Stomach (tissue), 9 donors: ENCODE measurements around the gene ZNF846. TPM values are rescaled to one million over a fixed set of nuclear protein-coding genes. Genes with fewer than 3 reads are reported as not detected.
"Not testable (repeated sequence)": the region's sequence is repeated elsewhere in the genome, so short reads cannot be mapped to it uniquely, and the experiment has no call there.

ENCODE experiments used
- DNase-seq, 2 donors: peaks; one replicate each; pipeline versions ENCODE4 v3.0.0 to v3.0.0-alpha.2; 2013 to 2019
- H3K27ac ChIP-seq, 5 donors: fragments of 200-600 bp in 4 of 5; sonication (generic) in 4 of 5; one replicate each; pipeline ENCODE4 v1.5.1; 2013 to 2019; ENCODE audit warnings: mild to moderate bottlenecking in 1 of 5, moderate library complexity in 1 of 5
- H3K27me3 ChIP-seq, 3 donors: fragments of 200-600 bp; sonication (generic); one replicate each; pipeline ENCODE4 v1.5.1; 2017 to 2019; ENCODE audit warnings: mixed run types in 1 of 3
- H3K36me3 ChIP-seq, 4 donors: fragments of 200-600 bp; sonication (generic); 1 replicate in 3 of 4; 2 replicates in 1 of 4; pipeline ENCODE4 v1.5.1; 2016 to 2019
- H3K4me1 ChIP-seq, 4 donors: fragments of 200-600 bp; sonication (generic); one replicate each; pipeline ENCODE4 v1.5.1; 2016 to 2019
- H3K4me3 ChIP-seq, 4 donors: fragments of 200-600 bp; sonication (generic) in 3 of 4; one replicate each; pipeline ENCODE4 v1.5.1; 2016 to 2019; ENCODE audit warnings: mild to moderate bottlenecking in 1 of 4
- H3K9me3 ChIP-seq, 4 donors: fragments of 200-600 bp; sonication (generic); one replicate each; pipeline ENCODE4 v1.5.1; 2016 to 2019
- EP300 ChIP-seq: sonication (generic); formaldehyde crosslinking; IDR thresholded peaks from one replicate; pipeline ENCODE4 v1.6.1; 2017; ENCODE audit warnings: antibody characterized with exemption
- POLR2A ChIP-seq, 4 donors: fragments of 450-650 bp; IDR thresholded peaks; one replicate each; pipeline ENCODE4 v1.6.1; 2016; ENCODE audit warnings: antibody characterized with exemption in 4 of 4, control low read depth in 2 of 4, mild to moderate bottlenecking in 1 of 4, moderate library complexity in 1 of 4
- POLR2AphosphoS5 ChIP-seq, 3 donors: sonication (generic); formaldehyde crosslinking; IDR thresholded peaks; one replicate each; pipeline ENCODE4 v1.6.1; 2016; ENCODE audit warnings: antibody characterized with exemption in 3 of 3
- WGBS, 5 donors: extraction: QIAGEN DNeasy Blood & Tissue Kit in 3 of 5; methylation state at CpG; one replicate each; pipeline versions ENCODE4 v1.1.5 to v1.1.7; 2013 to 2018; 5-methylcytosine and 5-hydroxymethylcytosine counted together
- intact Hi-C: fragments of 100-400 bp; cut with DNase I; formaldehyde crosslinking; loops from one replicate; pipeline ENCODE4 v1.15.1; 2023; ENCODE audit warnings: low total_unique reads
- polyA plus RNA-seq, 3 donors: library from polyadenylated mRNA; stranded (reverse); fragments of 200-250 nt; gene quantifications; one replicate each; pipeline ENCODE4 v1.2.3, GENCODE V29; 2013
- total RNA-seq, 5 donors: library from RNA; depleted of rRNA; stranded (reverse); fragments of >200 nt; gene quantifications; one replicate each; pipeline versions ENCODE4 v1.1.0 to v1.2.3, GENCODE V29; 2014 to 2016
- TF ChIP-seq, protein P1 (sequence below), 7 experiments: fragments of 450-650 bp in 4 of 7; fragments of 200-600 bp in 3 of 7; sonication (generic) in 3 of 7; IDR thresholded peaks; one replicate each; pipeline ENCODE4 v1.5.1; 2016 to 2019; ENCODE audit warnings: antibody characterized with exemption in 7 of 7, control low read depth in 2 of 7, mild to moderate bottlenecking in 1 of 7
- donor health status: healthy with polysubstance abuse.
- donor health status: Bipolar disorder and iron deficiency.
- donor health status: healthy.

ZNF846 gene
- total and polyA plus RNA-seq, 8 donors, result 1.3 to 22.4 (median 6.4) TPM

DNA sequence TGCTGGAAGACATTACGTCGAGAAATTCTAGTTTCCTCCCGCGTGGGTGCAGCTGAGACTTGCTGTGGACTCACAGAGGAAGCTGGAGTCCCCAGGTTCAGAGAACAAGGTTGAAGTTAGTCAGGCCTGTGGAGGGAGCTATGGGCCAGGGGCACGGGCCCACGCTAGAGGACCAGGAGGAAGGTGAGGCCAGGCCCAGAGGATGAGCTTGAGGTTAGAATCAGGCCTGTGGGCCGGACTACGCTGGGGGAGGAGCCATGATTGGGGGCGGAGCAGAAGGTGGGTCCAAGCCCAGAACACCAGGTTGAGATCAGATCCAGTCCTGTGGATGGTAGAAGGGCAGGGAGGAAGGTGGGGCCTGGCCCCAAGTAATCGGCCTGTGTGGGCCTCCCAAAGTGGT lies 32.6 kb downstream of the ZNF846 start:
- H3K27me3 ChIP-seq, result no peaks in the 10 kb centered on the region
- DNase-seq, result no peak
- intact Hi-C loops, result no loop called here
- TF ChIP-seq POLR2A (IDR thresholded peaks at IDR 0.05) (no peak), EP300 (no peak), POLR2AphosphoS5 (IDR thresholded peaks at IDR 0.05) (no peak)
- TF ChIP-seq, protein P1, sequence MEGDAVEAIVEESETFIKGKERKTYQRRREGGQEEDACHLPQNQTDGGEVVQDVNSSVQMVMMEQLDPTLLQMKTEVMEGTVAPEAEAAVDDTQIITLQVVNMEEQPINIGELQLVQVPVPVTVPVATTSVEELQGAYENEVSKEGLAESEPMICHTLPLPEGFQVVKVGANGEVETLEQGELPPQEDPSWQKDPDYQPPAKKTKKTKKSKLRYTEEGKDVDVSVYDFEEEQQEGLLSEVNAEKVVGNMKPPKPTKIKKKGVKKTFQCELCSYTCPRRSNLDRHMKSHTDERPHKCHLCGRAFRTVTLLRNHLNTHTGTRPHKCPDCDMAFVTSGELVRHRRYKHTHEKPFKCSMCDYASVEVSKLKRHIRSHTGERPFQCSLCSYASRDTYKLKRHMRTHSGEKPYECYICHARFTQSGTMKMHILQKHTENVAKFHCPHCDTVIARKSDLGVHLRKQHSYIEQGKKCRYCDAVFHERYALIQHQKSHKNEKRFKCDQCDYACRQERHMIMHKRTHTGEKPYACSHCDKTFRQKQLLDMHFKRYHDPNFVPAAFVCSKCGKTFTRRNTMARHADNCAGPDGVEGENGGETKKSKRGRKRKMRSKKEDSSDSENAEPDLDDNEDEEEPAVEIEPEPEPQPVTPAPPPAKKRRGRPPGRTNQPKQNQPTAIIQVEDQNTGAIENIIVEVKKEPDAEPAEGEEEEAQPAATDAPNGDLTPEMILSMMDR (IDR thresholded peaks at IDR 0.05), result no peak
- H3K4me1 ChIP-seq, result no peaks in the 10 kb centered on the region
- peaks cover 0 to 38% (median 22%) of the 10 kb centered on the region in 4 donors for H3K9me3 ChIP-seq
- H3K27ac ChIP-seq, result no peak overlapping the region
- no peak overlapping the region for H3K4me3 ChIP-seq
- H3K36me3 ChIP-seq, result peaks cover 0 to 6% (median 0%) of the 10 kb centered on the region in 4 donors
- 90 to 95% (median 92%) methylated on average over 10 of the region's 10 CpGs for WGBS, 5 donors

GRCh38 chr19:9730056-9730455 lies 38.5 kb downstream of the ZNF846 start:
- intact Hi-C loops, H3K36me3 ChIP-seq, H3K4me1 ChIP-seq: not testable (repeated sequence)

GRCh38 chr19:9729162-9729561 lies 39.4 kb downstream of the ZNF846 start:
- intact Hi-C loops, result no loop called here
- Histone ChIP-seq H3K27ac (no peak overlapping the region), H3K9me3 (peaks cover 0 to 17% (median 10%) of the 10 kb centered on the region in 4 donors), H3K27me3 (no peaks in the 10 kb centered on the region), H3K4me3 (no peak overlapping the region), H3K36me3 (no peaks in the 10 kb centered on the region), H3K4me1 (no peaks in the 10 kb centered on the region)
- 76 to 89% (median 85%) methylated on average over 4 of the region's 4 CpGs for WGBS, 5 donors
- TF ChIP-seq EP300, result no peak
- TF ChIP-seq POLR2AphosphoS5 (IDR thresholded peaks at IDR 0.05), result no peak
- no peak for TF ChIP-seq POLR2A (IDR thresholded peaks at IDR 0.05)
- TF ChIP-seq, protein P1 (IDR thresholded peaks at IDR 0.05), result no peak
- DNase-seq, result no peak

More at GRCh38 chr19:9730056-9730455, 38.5 kb downstream of the ZNF846 start:
- WGBS, 5 donors, result 90 to 96% (median 93%) methylated on average over 10 of the region's 10 CpGs
- peaks cover 0 to 16% (median 8%) of the 10 kb centered on the region in 4 donors for H3K9me3 ChIP-seq
- H3K27ac ChIP-seq, DNase-seq, H3K4me3 ChIP-seq, H3K27me3 ChIP-seq: not testable (repeated sequence)

- TF ChIP-seq POLR2AphosphoS5 (IDR thresholded peaks at IDR 0.05), result no peak
- WGBS, 5 donors, result 37 to 72% (median 58%) methylated on average over 3 of the region's 3 CpGs
- Histone ChIP-seq H3K4me3 (no peak overlapping the region), H3K27me3 (no peaks in the 10 kb centered on the region), H3K4me1 (no peaks in the 10 kb centered on the region), H3K36me3 (no peaks in the 10 kb centered on the region), H3K27ac (no peak overlapping the region), H3K9me3 (peaks cover 0 to 24% (median 18%) of the 10 kb centered on the region in 4 donors)
- intact Hi-C loops, result no loop called here
- DNase-seq, result no peak
Observed at GRCh38 chr19:9727644-9728043, 40.9 kb downstream of the ZNF846 start.

GRCh38 chr19:9725508-9726201 lies 42.9 kb downstream of the ZNF846 start:
- H3K4me3 ChIP-seq, DNase-seq, H3K36me3 ChIP-seq, intact Hi-C loops, H3K27me3 ChIP-seq, H3K27ac ChIP-seq, H3K4me1 ChIP-seq: not testable (repeated sequence)
- H3K9me3 ChIP-seq, result peaks cover 0 to 24% (median 18%) of the 10 kb centered on the region in 4 donors
- WGBS, 5 donors, result 89 to 91% (median 89%) methylated on average over 13 of the region's 13 CpGs

DNA sequence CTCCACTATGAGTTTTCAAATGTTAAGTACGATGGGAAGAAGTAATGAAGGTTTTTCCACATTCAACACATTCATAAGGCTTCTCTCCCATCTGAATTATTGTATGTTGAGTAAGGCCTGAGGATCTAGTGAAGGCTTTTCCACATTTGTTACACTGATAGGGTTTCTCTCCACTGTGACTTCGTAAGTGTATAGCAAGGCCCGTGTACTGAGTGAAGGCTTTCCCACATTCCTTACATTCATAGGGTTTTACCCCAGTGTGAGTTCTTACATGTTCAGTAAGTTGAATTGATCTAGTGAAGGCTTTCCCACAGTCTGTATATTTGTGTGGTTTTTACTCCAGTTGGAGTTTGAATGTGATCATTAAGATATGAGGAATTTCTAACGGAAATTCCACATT lies 44.4 kb downstream of the ZNF846 start:
- Histone ChIP-seq H3K27me3 (no peaks in the 10 kb centered on the region), H3K36me3 (no peaks in the 10 kb centered on the region), H3K27ac (no peak overlapping the region), H3K9me3 (peaks cover 0 to 24% (median 18%) of the 10 kb centered on the region in 4 donors), H3K4me3 (no peak overlapping the region), H3K4me1 (no peaks in the 10 kb centered on the region)
- no peak for TF ChIP-seq EP300
- TF ChIP-seq POLR2A (IDR thresholded peaks at IDR 0.05), result no peak
- TF ChIP-seq POLR2AphosphoS5 (IDR thresholded peaks at IDR 0.05), result no peak
- TF ChIP-seq, protein P1 (IDR thresholded peaks at IDR 0.05), result no peak
- intact Hi-C loops, result no loop called here
- WGBS, 5 donors, result 85 to 94% (median 89%) methylated on average over 4 of the region's 4 CpGs
- no peak for DNase-seq
